PC-9 (cell line): ENCODE measurements around the gene MBD4.

Experiments used
- CTCF ChIP-seq: fragments of 200-600 bp; sonication (generic); conservative IDR thresholded peaks from 2 replicates; pipeline ENCODE4 v1.6.1; 2017; ENCODE audit warnings: mixed run types, antibody characterized with exemption, mild to moderate bottlenecking, moderate library complexity
- EZH2 ChIP-seq: fragments of 200-600 bp; sonication (generic); IDR thresholded peaks from 2 replicates; pipeline ENCODE4 v1.8.0; 2017; ENCODE audit warnings: antibody characterized with exemption, low read depth

GRCh38 chr3:129470861-129471260 is 31.1 kb upstream of the MBD4 start:
- TF ChIP-seq CTCF, result no peak
- no peak for TF ChIP-seq EZH2
